ENCODE measurements around the gene ADGRL3. TPM values are rescaled to one million over a fixed set of nuclear protein-coding genes. Genes with fewer than 3 reads are reported as not detected.

Gene ADGRL3
- polyA plus RNA-seq, 1 donor, result 31.1 TPM

DNA sequence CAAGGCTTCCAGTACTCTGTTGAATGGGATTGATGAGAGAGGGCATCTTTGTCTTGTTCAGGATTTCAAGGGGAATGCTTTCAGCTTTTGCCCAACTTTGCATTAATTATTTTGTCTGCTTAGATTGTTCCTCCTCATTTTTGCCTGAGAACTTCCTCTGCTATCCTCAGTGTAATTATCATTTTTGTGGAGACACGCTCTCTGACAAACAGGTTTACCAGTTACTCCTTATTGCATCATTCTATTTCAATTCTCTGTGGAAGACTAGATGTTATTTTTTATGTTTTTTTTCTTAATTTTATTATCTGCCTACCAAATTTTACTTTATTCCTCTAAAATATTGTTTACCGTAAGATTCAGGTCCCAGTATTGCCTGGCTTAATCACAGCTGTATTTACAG lies 349.2 kb downstream of the ADGRL3 start:
- DNase-seq, result no peak

DNA sequence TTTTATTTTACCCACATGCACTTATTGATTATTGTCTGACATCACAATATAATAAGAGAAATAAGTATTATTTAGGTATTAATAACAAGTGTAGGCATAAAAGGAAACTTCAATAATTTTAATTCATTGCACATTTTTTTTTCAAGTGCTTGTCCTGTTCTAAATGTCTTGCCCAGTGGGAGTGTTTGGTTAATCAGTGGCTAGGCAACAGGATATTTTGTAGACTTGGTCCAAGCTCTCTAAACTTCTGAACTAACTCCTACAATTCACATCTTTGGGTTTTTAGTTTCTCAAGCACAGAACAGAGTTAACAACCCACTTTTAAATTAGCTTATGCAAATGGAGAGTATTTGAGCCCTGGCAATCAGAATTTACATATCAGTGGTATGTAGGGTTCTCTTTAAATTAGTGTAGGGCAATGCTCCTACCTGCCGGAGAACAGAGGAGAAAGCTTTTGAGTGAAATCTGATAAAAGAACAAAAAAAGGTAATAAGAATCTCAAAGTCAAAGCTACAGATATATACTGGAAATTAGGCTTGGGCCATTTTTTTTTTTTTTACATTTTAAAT lies 353.5 kb downstream of the ADGRL3 start:
- peak; percentile 19 for DNase-seq

DNA sequence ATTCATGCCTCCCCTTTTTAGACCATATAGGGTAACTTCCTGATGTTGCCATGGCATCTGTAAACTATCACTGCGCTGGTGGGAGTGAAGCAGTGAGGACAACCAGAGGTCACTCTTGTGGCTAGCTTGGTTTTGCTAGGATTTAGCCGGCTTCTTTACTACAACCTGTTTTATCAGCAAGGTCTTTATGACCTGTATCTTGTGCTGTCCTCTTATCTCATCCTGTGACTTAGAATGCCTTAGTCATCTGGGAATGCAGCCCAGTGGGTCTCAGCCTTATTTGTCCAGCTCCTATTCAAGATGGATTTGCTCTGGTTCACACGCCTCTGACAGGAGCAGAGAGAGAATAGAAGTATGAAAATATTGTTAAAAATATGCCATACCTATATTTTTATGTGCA lies 355.7 kb downstream of the ADGRL3 start:
- DNase-seq, result no peak

DNA sequence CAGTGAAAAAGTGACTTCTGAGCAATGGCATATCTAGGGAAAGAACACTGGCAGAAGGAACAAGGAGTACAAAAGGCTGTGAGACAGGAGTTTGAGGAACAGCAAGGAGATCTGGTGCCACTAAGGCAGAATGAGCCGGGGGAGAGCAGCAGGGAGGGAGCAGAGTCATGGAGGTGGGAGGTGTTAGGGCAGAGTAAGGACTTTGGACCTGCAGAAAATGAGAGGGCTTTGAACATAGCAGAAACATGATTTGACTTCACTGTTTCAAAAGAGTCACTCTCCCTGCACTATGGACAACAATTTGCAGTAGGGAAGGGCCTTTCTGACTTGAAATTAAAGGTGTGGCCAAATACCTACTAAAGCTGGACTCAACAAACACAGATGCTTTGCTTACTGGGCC lies 356.2 kb downstream of the ADGRL3 start:
- DNase-seq, result no peak

DNA sequence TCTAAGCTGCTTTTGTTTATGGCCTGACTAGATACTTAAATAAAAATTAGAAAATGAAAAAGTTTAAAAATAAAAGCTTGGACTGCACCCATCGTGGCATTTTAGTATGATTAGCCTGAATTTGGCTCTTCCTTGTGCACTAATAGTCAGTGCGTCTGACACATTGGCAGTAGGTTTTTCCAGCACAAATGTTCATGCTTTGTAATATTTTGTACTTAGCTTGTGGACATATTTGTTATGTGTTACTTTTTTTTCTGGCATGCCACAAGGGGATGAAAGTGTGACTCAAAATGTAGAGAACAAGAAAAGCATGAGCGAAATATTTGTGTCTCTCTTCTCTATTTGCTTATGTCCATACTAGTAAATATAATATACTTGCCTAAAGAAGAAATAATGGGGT lies 359.3 kb downstream of the ADGRL3 start:
- no peak for DNase-seq

DNA sequence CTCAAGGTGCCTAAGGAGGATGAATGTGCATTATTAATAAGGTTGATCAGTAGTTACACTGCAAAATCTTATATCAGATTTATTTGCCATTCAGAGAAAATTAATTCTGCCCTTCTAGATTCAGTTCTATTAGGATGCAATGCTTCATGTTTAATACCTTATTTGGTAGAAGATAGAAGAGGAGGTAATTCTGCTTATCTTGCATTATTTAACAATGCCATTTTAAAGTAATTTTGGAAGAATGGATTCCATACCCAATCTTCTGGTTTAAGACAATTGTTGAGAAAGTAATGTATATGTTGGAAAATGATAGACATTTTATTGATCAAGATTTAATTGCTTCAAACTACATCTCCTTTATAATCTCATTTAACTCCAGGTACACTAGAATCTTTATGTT lies 360.9 kb downstream of the ADGRL3 start:
- DNase-seq, result no peak

DNA sequence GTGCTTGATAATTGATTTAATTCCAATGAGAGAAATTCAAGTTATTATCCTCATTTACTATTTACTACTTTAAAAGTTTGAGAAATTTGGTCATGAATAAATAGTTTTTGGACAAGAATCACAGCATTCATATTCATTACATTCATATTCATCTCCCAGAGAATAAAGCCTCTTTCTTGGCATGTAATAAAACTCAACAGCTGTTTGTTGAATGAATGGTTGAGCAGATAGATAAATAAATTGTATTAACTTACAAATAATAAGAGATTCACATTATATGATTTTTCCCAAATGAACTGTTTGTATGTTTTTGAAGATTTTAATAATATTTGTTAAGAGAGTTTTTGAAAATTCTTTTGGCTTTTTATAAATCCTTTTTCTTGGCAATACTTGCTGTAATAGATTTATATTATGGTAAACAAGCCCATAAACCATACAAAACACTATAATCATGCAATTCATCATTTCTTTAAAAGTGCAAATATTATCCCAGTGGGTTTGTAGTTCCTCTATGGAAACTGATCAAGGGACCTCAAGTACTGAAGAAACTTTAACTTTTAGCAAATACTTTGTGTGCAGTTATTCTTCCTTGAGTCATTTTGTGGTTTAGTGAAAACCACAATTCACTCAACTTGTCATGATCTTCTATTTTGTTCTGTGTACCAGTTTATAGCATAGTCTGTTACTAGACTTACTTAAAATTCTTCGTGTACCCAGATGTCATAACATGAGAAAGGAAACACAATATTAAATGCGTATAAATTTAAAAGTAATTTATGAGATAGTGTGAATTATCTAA lies 371.8 kb downstream of the ADGRL3 start:
- no peak for DNase-seq

DNA sequence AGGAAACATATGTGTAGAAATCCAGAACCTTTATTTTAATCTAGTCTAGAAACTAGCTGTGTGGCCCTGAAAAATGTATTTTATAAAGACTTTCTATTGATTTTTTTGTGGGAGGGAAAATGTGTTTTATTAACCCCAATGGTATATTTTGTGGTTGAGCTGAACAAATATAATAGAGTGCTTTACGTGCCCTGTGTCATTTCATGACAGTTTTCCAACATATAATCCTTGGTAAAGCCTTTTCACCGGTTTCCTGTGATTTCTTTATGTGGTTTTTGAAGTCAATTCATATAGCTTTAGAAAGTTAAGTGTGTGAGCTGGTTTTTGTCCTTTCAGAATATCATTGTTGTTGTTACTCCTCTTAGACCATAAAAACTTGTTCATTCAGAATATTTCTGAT lies 375.7 kb downstream of the ADGRL3 start:
- DNase-seq, result no peak

DNA sequence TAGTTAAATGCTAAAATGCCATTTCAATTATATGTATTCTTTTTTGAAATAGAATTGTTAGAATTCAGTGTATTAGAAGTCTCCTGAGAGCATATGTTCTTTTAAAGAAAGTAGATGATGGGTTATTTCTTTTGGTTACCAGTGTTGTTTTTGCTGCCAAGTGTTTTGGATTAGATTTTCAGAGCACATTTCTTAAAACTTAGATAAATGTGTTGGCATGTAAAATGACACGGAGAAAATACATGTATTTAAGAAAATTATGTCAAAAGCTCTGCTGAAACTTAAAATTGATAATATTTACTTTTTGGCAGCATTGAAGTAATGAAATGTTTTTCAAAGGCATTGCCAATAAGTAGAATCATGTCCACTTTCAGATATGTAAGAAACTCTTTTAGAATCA lies 379.7 kb downstream of the ADGRL3 start:
- no peak for DNase-seq

DNA sequence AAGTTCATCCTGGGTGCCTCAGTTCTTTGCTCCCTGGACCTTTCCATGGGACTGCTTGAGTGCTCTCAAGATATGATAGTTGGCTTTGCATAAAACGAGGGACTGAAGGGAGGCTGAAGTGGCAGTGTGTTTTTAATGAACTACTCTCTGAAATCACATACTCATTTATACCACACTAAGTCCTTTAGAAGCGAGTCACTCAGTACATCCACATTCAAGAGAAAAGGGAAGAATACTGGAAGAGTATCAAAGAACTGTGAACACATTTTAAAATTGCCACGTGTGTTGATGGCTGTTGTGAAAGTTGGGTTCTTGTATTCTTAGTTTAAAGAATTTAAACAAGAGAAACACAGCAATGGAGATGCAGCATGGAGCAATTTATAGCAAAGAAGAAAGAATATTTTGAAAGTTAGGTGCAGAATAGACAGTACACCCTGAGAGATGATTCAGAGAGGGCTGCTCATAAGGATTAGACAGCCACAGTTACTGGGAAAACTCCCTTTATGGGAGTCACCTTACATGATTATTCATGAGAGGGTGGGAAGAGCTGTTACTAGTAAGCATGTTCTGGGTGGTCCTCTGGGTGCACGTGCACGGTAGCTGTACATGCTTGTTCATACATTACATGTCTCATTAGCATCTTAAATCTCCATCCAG lies 380.7 kb downstream of the ADGRL3 start:
- DNase-seq, result no peak

DNA sequence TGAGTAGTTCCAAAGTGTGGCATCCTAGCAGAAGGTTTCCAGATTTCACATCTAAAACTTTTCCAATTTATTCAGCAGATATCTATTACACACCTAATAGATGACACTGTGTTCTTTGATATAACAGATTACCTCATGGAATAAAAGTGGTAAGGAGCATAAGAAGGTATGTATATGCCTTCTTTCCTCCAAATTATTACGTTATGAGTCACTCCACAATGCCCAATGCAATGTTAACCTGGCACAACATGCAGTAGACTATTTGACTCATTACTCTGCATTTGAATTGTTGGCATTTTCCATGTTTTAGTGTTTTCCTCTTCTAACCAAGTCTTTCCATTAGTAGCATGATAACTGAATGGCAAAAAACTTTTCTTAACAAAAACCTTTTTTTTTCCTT lies 383.6 kb downstream of the ADGRL3 start:
- no peak for DNase-seq

DNA sequence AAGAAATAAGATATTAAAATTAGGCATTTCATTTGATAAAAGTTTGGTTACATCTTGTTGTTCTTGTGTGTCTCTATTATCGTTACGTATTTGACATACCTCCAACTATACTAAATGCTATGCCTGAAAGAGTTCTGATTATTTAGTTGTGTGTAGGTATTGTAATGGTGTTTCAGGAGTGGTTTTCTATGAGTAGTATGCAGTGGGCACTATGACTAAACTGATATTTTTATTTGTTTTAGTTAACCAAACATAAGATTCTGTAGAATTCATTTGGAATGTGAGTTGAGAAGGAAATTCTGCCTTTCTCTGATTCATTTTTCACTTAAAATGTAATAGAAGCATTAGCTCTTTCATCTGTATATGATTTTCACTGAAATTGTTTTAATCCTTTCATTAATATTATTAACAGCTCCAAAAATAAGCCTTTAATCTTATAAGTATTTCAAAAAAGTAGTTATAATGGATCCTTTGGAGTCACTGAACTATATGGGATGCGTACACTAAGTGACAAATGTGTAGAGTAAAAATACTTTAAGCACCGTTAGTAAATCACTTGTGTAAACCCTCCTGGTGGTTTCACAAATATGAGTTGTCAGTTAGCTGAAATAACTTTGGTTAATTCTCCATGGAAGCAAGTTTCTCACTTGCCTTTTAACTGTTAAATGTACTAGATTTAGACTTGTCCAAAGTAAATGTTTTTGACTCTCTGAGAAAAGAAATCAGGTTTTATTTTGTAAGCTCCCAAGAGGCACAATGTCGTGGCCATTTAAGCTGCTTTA lies 388.7 kb downstream of the ADGRL3 start:
- DNase-seq, result no peak

DNA sequence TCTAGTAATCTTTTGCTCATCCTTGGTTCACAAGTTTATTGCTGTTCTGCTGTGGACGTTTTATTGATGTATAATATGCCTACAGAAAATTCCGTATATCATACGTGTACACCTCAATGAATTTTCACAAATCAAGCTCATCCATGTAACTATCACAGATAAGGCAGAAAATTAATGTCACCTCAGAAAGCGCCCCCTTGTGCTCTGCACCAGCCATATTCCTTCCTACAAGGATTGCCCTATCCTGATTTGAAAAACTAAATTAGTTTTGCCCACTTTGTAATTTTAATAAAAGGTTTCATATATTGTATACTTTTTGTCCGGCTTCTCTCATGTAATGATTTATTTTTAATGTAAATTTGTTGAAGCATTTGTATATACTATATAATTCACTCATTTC lies 390.8 kb downstream of the ADGRL3 start:
- DNase-seq, result no peak

DNA sequence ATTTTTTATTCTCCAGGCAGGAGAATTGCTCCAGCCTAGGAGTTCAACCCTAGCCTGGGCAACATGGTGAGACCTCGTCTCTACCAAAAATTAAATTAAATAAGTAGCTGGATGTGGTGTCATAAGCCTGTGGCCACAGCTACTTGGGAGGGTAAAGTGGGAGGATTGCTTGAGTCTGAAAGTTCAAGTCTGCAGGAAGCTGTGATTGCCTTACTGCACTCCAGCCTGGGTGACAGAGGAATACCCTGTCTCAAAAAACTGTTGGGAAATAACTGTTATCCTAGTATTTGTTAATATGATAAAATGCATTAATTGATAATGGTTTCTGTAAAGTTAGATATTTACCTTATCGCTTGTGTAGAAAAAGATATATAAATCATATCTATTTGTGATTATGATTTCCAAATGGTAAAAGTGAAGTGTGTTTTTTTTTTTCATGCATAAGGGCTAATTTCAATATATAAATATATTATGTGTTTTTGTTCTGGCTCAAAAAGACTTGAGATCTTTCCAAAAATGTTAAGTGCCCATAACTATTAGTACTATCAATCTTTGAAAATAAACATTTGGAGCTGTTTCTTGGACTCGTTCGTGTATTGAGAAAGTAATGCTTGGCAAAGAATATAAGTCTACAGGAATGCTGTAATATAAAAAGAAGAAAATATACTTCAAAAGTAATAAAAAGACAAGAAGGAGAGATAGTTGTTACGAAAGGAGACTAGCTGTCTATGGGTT lies 396.6 kb downstream of the ADGRL3 start:
- DNase-seq, result no peak

DNA sequence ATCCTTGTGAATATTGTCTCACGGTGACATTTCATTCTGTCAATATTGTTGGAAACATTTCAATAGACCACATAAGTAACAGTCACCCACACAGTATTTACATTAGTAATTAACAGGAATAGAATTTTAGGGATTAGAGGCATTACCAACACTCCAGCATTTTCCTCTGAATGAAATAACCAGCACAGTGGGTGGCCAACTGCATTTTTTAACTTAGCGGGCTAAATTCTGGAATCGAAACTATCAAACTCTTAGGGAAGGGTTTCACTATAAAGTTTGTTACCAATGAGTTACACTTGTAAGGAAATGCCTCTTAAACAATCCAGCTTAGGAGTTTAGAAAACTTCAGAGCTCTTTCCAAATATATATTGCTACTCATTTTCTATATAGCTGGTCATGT lies 403.0 kb downstream of the ADGRL3 start:
- no peak for DNase-seq

DNA sequence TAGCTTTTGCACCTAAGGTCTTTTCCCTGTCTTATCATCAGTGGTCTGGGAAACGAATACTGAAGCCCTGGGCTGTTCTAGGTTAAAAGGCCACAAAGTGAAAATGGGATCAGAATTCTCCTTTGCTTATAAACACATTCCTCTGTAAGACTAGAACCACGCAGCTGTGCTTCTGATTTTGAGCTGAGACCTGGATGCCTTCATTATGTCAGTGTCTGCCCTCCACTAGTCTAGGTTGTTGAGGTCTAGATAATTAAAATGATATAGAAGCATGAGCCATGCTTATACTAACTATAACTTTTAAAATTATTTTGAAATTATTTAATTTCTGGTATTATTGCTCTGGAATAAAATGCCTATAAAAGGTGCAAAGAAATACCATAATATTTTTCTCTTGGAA lies 403.9 kb downstream of the ADGRL3 start:
- no peak for DNase-seq

DNA sequence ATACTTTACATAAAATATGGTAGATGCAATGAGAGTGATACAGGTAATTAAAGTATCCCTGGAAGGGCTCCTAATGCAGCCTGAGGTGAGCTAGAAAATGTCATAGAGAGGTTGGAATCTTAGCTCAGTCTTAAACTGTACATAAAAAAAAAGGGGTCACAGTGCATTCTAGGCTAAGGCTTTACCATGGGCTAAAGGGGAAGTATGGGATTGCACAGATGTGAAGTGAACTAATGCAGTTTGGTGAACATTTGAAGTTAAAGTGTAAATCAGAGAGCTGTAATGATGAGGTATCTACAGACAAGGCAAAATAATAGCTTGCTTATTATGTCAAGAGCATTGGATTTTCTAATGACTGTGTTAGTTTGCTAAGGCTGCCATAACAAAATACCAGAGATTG lies 405.9 kb downstream of the ADGRL3 start:
- DNase-seq, result no peak

DNA sequence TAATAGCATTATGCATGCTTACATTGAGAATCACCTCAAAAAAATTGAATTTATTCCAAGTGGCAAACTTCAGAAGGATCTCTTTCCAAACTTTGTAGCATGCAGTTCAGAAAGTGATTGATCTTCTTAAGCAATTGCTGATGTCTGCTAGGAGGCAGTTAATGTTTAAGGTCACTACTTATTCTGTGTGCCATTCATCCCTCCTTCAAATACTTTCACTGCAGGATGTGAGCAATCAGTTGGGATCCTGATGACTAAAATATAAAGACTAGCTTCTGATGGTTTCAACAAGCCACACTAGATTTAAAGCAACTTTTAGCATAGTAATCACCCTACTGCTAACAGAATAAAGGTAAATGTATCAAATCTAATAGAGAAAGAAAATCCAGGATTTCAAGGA lies 414.1 kb downstream of the ADGRL3 start:
- no peak for DNase-seq

DNA sequence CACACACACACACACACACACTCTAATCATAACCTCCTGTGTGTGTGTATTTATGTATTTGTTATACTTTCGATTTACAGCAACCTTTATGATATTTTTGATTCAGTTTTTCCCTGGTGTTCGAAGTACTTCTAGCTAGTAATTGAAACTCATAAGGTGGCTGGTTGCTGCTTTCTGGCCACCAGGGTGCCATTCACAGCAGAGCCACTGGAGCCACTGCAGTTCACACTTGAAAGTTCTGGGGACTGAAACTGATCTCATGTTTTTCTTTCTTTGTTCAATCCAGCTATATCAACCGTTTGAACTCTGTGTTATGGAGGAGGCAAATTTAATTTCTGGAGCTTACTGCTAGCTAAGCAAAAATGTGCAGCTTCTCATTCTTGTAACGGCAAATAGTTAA lies 419.4 kb downstream of the ADGRL3 start:
- no peak for DNase-seq

DNA sequence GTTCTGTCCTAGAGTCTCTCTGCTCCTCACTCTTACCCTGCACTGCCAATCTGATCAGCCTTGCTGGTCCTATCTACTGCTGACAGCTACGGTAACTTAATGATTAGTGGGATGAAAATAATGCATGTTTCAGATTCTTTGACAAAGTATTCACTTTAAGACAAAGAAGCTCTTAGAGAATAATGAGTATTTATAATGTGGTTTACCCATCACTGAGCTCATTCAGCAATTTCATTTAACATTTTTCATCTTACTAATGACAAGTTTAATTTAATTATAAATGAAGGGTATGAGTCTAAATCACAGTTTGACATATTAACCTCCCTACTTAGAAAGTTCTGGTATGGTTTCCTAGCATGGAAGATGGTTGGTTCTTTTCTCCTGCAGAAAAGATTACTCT lies 428.2 kb downstream of the ADGRL3 start:
- DNase-seq, result no peak

DNA sequence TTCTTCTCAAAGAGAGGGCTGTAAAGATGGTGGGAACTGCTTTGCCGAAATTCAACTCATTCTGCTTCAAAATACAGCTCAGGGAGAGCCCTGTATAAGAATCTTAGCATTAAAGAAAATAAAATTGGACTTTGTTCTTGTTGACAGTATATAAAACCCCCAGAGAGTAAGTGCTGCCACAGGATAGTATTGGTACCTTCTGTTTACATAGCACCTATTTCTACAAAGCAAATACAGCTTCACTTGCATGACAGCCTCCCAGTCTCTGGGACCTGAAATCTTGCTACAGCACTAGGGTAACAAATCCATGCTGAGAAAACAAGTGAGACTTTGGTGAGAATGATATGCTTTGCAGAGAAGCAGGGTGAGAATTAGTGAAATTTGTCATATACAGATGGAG lies 428.6 kb downstream of the ADGRL3 start:
- DNase-seq, result no peak

DNA sequence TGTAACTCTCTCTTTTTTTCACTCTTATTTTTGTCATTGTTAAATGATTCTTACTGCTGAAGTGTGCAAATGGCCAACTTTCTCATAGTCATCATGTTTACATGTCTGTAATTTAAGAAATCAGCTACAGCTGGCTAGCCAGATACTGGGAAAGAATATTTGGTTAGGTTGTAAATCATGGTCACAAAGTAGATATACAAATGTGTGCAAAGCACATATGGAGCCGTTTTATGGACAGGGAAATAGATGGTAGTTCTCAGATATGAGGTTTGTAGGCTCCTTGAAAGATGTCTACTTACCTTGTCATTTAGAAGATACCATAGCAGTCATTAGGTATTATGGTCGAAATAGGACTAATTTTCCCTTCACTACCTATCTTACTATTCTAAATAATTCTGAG lies 430.4 kb downstream of the ADGRL3 start:
- no peak for DNase-seq

Data from left kidney (tissue), 2 donors.